GM19193 (cell line): ENCODE data around the gene ERLIN1.

Source experiments
- POLR2A ChIP-seq: IDR thresholded peaks from 4 replicates; pipeline ENCODE4 v1.6.1; 2011; ENCODE audit not compliant: insufficient read depth, insufficient read length; ENCODE audit errors: extremely low read depth

ERLIN1 gene

DNA sequence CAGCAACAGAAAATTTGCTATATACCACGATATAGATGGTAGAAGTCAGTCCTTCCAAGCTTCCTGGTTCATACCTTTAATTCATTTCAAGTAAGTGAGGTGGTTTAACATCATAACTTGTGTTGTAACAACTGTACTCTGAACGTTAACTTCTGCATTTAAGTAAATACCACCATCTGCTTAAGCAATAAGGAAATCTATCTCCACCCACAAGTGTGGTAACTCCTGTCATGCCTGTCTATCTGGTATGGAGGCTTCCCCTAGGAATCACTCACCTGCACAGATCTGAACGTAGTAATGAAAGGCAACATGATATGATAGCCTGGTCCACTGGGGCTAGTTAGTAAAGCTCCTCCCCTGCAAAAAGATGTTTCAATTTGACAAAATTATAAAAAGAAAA is 2.3 kb downstream of the ERLIN1 start:
- TF ChIP-seq POLR2A: no peak

DNA sequence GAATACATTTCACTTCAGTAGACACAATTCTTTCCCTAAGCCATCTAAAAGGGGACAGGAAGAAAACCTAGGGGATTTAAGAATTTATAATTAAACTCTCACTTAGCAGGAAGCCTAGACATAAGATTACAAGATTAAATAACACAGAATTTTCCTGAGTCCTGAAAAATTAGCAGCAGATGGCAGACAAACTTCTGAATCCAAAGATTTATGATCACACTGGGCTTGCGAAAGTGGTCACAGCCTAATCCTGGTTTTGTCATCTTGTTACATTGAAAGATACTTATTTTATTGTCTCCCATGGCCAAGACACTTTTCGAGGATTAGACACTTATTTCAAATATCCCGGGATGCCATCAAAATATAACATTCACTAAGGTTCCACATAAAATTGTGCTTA is 2.9 kb downstream of the ERLIN1 start:
- TF ChIP-seq POLR2A: no peak

DNA sequence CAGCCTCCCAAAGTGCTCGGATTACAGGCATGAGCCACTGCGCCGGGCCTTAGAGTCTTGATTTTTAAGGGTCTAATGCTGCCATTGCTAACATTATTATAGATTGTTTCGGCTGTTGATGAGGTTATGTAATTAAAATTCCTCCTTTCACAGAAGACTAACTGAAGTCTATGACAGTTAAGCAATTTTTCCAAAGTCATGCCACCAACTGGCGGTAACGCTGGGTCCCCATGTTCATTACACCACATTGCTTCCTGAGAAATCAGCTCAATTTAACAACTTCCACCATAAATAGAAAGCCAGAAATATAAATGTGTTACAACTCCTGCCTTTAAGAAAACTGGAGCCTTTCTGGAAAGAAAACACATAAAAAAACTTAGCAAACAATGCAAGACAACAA is 3.5 kb downstream of the ERLIN1 start:
- TF ChIP-seq POLR2A: no peak

DNA sequence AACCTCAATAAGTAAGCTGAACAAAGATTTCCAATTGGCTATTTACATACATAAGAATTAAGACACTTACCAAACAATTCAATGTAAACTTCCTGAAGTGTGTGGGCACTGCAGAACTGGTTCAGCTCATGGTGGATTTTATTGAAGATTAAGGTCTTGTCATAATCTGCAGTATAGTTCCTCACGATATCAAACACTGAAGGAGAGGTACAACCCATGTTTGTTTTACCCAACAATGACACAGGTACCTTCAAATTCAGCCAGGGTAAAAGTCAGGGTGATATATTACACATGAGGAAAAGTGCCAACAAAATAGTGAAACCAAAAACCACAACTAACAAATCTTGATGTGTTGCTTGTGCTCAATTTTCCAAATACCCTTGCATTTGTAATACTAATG is 10.0 kb downstream of the ERLIN1 start:
- no peak for TF ChIP-seq POLR2A

DNA sequence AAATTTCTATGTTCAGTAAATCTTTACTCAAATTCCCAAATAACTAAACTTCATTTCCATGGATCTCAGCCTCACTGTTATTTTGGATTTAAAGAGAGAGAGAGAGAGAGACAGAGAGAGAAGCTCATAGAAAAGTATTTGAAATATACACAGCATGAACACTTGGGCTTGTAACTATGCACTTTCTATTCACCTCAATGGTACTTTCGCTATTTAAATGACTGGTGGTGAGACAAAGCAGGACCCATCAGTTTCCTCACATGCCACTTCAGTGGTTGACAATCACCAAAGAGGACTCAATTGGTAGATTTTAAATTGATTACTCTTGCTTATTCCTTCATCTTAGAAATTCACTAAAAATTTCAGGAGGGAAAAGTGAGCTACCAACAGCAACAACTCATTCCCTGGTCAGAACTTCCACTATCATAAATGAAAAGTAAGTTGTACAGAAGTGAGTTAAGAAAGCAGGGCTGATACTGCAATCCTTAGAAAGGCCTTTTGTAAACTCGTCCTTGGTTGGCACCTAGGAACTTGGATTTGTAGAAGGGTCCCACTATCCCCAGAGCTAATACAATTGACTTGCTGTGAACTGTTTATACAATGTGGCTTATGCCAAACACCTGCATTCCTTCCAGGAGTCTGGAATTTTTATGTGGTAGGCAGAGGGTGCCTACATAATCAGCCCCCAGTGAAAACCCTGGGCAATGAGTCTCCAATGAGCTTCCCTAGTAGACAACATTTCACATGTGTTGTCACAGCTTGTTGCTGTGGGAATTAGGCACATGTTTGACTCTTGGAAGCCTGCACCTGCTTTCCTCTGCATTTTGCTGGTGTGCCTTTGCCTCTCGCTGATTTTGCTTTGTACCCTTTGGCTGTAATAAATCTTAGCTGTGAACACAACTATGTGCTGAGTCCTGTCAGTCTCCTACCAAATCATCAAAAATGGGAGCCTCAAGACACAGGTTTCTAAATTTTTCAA is 10.8 kb downstream of the ERLIN1 start:
- TF ChIP-seq POLR2A: no peak

DNA sequence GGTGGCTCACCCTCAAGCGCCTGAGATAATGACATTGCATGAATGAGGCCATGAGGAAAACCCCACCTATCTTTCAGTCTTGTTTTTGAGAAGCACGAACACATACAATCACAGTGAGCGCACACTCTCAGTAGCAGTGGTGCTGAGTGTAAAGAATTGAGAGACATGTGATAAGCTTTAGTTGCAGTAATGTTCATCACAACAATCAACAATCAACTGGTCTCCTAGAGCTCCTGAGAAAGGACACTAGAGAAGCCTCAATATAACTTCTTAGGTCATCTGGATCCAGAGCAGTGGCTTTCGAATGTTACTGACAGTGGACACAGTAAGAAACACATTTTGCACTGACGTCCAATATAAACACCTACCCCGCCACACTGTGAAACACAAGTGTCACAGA is 12.8 kb downstream of the ERLIN1 start:
- no peak for TF ChIP-seq POLR2A

DNA sequence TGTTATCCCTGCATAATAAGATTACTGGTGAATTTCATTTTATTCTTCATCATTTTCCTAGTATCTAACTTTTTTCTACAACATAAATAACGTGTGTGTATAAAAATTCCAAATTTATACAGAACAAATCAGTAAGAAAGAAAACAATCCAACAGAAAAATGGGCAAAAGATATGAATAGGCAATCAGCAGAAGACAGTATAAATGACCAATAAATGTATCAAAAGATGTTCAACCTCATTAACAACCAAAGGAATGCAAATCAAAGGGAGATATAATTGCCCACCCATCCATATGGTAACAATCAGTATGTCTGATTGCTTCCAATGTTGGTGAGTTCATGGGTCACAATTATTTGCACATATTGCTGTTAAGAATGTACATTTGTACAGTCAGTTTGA is 13.5 kb downstream of the ERLIN1 start:
- TF ChIP-seq POLR2A: no peak

DNA sequence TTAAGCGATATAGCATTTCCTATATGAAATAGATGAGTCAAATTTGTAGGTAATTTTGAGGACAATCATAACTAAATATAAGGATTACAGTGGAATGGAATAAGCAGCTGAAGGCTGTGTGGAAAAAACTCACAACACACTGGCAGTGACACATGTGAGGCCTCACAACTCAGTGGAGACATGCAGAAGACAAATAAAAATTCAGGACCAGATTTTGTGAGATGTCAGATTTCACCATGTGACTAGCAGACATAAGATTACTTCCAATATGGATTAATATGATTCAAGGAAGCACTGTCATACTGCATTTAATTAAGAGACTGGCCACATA is 17.6 kb downstream of the ERLIN1 start:
- TF ChIP-seq POLR2A: no peak

DNA sequence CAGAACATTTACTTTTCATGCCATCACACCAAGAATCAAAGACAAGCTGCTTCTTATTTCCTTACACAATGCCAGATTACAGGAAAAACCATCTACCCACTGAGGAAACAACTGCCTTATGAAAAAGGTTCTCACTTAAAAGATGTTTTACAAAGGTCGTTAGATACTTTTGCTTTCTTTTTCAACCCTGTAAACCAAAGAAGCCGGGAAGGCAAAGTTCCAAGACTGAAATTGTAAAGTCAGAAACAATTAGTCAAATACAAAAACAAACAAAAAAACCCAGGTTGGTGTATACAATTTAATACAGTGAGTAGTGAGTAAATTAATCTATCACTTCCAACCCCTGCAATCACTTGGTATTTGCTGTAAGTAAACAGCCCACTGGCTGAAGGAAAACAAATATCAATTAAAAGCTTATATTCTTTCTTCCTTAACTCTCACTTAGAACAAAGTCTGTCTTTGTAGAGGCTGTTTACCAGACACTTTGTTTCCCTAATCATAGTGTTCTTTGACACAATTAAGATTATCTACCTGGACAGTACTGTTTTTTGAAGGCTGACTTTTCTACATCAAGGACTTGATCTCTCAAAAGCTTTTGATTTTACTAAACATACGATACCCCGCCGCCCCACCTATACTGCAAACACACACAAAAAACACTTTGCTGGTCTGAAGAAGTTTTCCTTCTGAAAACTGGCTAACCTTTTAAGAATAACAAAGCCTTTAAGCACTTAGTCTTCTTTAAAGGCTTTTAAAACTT is 18.1 kb downstream of the ERLIN1 start:
- TF ChIP-seq POLR2A: no peak

DNA sequence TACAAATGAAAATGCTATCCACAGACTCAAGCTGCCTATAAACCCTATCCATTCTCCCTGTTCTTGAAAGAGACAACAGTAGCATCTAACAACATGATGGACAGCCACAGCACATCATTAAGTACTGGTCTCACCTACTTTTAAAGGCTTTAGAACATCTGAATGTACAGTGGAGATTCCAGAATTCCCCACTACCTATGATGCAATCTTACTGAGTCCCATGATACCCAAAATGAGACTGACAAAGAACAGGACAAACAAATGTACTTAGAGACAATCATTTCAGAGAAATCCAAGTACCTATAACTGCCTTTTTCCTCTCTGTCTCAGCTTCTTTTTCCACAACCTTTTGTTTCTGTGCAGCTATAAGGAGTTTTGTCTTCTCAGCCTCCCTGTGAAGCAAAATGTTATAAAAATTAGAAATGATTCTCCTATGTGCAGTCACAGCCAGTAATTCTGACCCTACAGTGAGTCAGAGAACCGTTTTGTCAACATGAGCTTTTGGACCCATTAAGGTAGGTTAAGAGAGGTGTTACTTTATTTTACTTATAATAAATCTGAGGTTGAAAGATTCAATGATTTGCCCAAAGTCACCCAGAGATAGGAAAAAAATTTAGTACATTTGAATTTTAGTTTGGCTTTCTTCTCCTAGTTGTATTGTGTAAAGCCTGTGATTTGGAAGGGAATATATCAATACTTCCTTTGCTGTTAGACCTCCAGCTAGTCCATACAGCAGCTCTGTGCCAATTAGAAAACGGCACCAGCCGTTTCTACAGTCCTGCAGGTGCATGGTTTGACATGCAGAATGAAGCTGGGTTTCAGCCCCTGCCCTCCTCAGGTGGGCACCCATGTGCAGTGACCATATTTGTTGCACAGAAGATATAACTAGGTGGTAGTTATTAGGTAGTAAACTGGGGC is 21.9 kb downstream of the ERLIN1 start:
- no peak for TF ChIP-seq POLR2A

DNA sequence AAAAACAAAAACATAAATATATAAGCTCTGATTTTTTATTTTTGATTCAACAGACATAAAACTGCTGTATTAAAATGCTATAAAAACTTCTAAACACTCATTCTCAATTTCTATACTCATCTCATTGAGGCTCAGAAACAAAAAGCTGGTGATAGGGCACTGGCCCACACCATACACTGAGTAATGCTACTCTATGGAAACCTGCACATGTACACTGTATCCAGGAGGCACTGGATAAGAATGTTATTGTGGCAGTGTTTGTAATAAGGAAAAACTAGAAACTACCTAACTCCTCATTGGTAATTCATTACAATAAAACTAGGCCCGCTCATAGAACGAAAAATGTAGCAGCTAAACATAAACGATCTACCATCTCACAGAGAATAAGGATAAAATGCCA is 23.1 kb downstream of the ERLIN1 start:
- TF ChIP-seq POLR2A: no peak

DNA sequence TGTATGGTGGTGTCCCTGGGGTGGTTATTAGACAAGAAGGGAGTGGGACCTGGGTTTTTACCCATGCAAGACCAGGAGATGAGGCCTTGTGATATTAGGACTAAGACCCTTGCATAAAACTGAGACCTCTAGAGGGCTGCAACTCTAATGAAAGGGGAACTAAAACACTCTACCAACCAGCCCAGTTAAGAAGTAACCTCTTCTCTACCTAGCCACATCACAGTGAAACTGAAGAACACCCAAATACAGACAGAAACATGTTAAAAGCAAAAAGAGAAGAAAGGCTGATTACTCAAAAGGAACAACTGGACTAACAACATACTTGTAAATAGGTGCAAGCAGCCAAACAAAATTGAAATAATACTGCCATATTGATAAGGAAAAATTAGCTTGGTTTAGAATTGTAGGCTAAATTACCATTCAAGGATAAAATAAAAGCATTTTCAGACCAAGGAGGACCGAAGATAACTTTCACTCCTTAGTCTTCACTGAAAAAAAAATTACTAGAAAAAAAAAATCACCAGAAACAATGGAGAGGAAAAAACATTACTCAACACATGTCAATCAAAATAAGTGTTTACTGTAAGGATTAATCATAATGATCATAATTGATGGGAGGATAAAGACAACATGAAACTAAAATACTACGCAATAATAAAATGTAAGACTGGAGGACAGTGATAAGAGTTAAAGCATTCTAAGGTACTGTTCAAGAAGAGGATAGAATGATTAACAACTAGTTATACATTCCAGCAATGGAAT is 27.6 kb downstream of the ERLIN1 start:
- no peak for TF ChIP-seq POLR2A

DNA sequence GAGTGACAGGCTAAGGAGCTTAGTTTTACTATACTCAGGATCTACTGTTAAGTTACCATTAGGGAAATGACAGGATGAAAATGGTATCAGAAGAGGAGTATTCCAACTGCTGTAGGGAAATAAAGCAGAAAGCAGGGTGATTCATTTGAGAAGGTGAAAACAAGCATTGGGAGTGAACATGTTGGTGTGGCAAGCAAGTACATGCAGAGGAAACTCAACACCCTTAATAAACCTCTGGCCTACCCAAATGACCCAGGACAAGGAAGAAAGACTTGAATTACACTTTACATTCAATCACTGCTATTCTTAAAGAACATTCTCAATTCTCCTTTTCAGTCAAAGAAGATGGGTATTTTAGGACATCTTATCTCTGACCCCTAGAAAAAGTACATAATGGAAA is 28.7 kb downstream of the ERLIN1 start:
- no peak for TF ChIP-seq POLR2A

DNA sequence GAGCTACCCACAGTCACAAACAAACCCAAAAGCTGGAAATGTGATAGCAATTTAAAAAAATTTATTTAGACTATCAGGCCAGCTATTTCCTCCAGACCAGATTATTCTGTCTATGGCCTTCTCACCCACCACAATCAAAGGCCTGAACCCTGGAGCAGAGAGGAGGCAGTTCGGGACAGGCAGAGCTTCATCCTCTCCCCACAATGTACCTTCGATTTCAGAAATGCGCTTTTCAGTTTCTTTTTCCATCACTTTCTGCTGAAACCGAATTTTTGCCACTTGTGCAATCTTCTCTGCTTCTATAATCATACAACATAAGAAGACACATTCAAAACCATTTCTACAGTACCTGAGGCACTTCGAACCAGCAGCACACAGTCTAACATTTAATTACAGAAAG is 29.9 kb downstream of the ERLIN1 start:
- no peak for TF ChIP-seq POLR2A
